MCF 10A (cell line): ENCODE results near the gene SLC9A3. TPM values are rescaled to one million over a fixed set of nuclear protein-coding genes. Genes with fewer than 3 reads are reported as not detected.

Source experiments
- BruUV-seq: library from RNA; stranded (reverse); fragments of 400-500 nt; replicated peaks from 2 replicates; lab custom pipeline; 2021; lab: Mats Ljungman, UMichigan
- CTCF ChIA-PET: fragments of 300-600 bp; sonication (Branson Sonifier 250); formaldehyde crosslinking; extraction: SDS; loops from one replicate; lab custom pipeline; 2021; ENCODE audit warnings: antibody characterized with exemption, inconsistent platforms; lab: Yijun Ruan, JAX
- POLR2A ChIA-PET: fragments of 300-600, 350-650 bp; sonication (Branson Sonifier 250); formaldehyde crosslinking; extraction: SDS; loops from one replicate; lab custom pipeline; 2020; ENCODE audit warnings: antibody characterized with exemption, inconsistent platforms; lab: Yijun Ruan, JAX
- DNase-seq: peaks from one replicate; pipeline ENCODE4 v3.0.0-alpha.2; 2018; ENCODE audit not compliant: unreplicated experiment
- H3K27ac Mint-ChIP-seq: one replicate; pipeline ENCODE4 v1.8.0; 2022; ENCODE audit warnings: mild to moderate bottlenecking, low read depth, mixed read lengths; ENCODE audit not compliant: unreplicated experiment
- H3K27me3 Mint-ChIP-seq: one replicate; pipeline ENCODE4 v1.8.0; 2022; ENCODE audit warnings: mixed read lengths; ENCODE audit not compliant: insufficient read depth, unreplicated experiment
- H3K36me3 Mint-ChIP-seq: one replicate; pipeline ENCODE4 v1.8.0; 2022; ENCODE audit warnings: mild to moderate bottlenecking, moderate library complexity, mixed read lengths; ENCODE audit not compliant: insufficient read depth, unreplicated experiment
- H3K4me1 Mint-ChIP-seq: one replicate; pipeline ENCODE4 v1.8.0; 2022; ENCODE audit warnings: mixed read lengths; ENCODE audit not compliant: insufficient read depth, unreplicated experiment
- H3K4me3 Mint-ChIP-seq: one replicate; pipeline ENCODE4 v1.8.0; 2022; ENCODE audit warnings: mild to moderate bottlenecking, moderate library complexity, mixed read lengths; ENCODE audit not compliant: unreplicated experiment
- H3K9me3 Mint-ChIP-seq: one replicate; pipeline ENCODE4 v1.8.0; 2022; ENCODE audit warnings: mixed read lengths; ENCODE audit not compliant: unreplicated experiment
- CTCF ChIP-seq: fragments of 200-600 bp; IDR thresholded peaks from one replicate; pipeline ENCODE4 v1.8.0; 2022; ENCODE audit warnings: antibody characterized with exemption, mild to moderate bottlenecking; ENCODE audit not compliant: unreplicated experiment
- intact Hi-C: fragments of 100-400 bp; cut with micrococcal nuclease; formaldehyde crosslinking; loops from 2 replicates; pipeline ENCODE4 v1.14.1; 2022
- total RNA-seq: library from RNA; stranded (reverse); gene quantifications from 2 replicates; pipeline ENCODE4 v1.2.3, GENCODE V29; 2022

Gene SLC9A3
- total RNA-seq, 1 experiment from 2014 or later, result 1.0 TPM

- TF ChIP-seq CTCF, result no peak
- H3K9me3 Mint-ChIP-seq, result peaks cover 14% of the 10 kb centered on the region
These were observed 2.6 kb downstream of the SLC9A3 start for GRCh38 chr5:521680-522079.

GRCh38 chr5:520850-521226, 3.4 kb downstream of the SLC9A3 start:
- CTCF ChIA-PET, result interaction anchor here (1.2 kb wide), 1 partner anchor 136 kb away, joined by 3 read pairs; no protein-coding TSS in a partner anchor

More at GRCh38 chr5:521680-522079, 2.6 kb downstream of the SLC9A3 start:
- ChIA-PET POLR2A (no interaction called here), CTCF (no interaction called here)
- no peak for DNase-seq
- no TSS peak for BruUV-seq
- intact Hi-C loops, result no loop called here
- no peaks in the 10 kb centered on the region for H3K36me3 Mint-ChIP-seq
- H3K4me1 Mint-ChIP-seq, result peaks cover 14% of the 10 kb centered on the region
- H3K4me3 Mint-ChIP-seq, result no peak overlapping the region
- peaks cover 49% of the 10 kb centered on the region for H3K27me3 Mint-ChIP-seq
- H3K27ac Mint-ChIP-seq, result no peak overlapping the region

GRCh38 chr5:520196-520849, 3.9 kb downstream of the SLC9A3 start:
- no peak for TF ChIP-seq CTCF
- CTCF ChIA-PET, result interaction anchor here (0.6 to 1.2 kb wide), 2 partner anchors 137 to 384 kb away, joined by 3 to 4 read pairs; no protein-coding TSS in a partner anchor
- DNase-seq, result no peak
- peaks cover 17% of the 10 kb centered on the region for H3K4me1 Mint-ChIP-seq
- no TSS peak for BruUV-seq
- H3K9me3 Mint-ChIP-seq, result peaks cover 14% of the 10 kb centered on the region
- H3K4me3 Mint-ChIP-seq, result no peak overlapping the region
- intact Hi-C loops, result no loop called here
- H3K27ac Mint-ChIP-seq, result no peak overlapping the region
- peaks cover 41% of the 10 kb centered on the region for H3K27me3 Mint-ChIP-seq
- POLR2A ChIA-PET, result no interaction called here
- no peaks in the 10 kb centered on the region for H3K36me3 Mint-ChIP-seq

More at GRCh38 chr5:520850-521226, 3.4 kb downstream of the SLC9A3 start:
- Mint-ChIP-seq H3K36me3 (no peaks in the 10 kb centered on the region), H3K4me1 (peaks cover 15% of the 10 kb centered on the region), H3K27ac (no peak overlapping the region), H3K9me3 (peaks cover 14% of the 10 kb centered on the region), H3K27me3 (peaks cover 46% of the 10 kb centered on the region), H3K4me3 (no peak overlapping the region)
- no peak for DNase-seq
- BruUV-seq, result no TSS peak
- POLR2A ChIA-PET, result no interaction called here
- intact Hi-C loops, result no loop called here
- no peak for TF ChIP-seq CTCF

- Mint-ChIP-seq H3K36me3 (no peaks in the 10 kb centered on the region), H3K9me3 (peaks cover 14% of the 10 kb centered on the region), H3K4me1 (peaks cover 21% of the 10 kb centered on the region), H3K27ac (no peak overlapping the region), H3K4me3 (no peak overlapping the region), H3K27me3 (peaks cover 32% of the 10 kb centered on the region)
- no TSS peak for BruUV-seq
- TF ChIP-seq CTCF, result no peak
- ChIA-PET CTCF (interaction anchor here (0.6 kb wide), 1 partner anchor 367 kb away, joined by 3 read pairs; no protein-coding TSS in a partner anchor), POLR2A (no interaction called here)
- DNase-seq, result peak; percentile 32
- intact Hi-C loops, result no loop called here
These were observed 5.5 kb downstream of the SLC9A3 start for GRCh38 chr5:518721-519120.
